AG04449 (cell line): ENCODE results near the gene FBXO10.
"Not testable (repeated sequence)": the region's sequence is repeated elsewhere in the genome, so short reads cannot be mapped to it uniquely, and the experiment has no call there.

Source experiments
- CTCF ChIA-PET: fragments of 350-600 bp; formaldehyde crosslinking; extraction: SDS; loops from one replicate; lab custom pipeline; 2021; ENCODE audit warnings: antibody characterized with exemption; lab: Yijun Ruan, JAX
- POLR2A ChIA-PET: fragments of 400-600, 350-600 bp; formaldehyde crosslinking; extraction: SDS; loops from one replicate; lab custom pipeline; 2020; ENCODE audit warnings: antibody characterized with exemption, inconsistent platforms; lab: Yijun Ruan, JAX
- DNase-seq: peaks from one replicate; pipeline ENCODE4 v3.0.0-alpha.2; 2010; ENCODE audit warnings: low read depth, low spot score
- H3K4me3 ChIP-seq: 2 replicates; pipeline ENCODE4 v1.5.1; 2011; ENCODE audit warnings: low read depth, mild to moderate bottlenecking, control low read depth, low read length
- CTCF ChIP-seq: IDR thresholded peaks from one replicate; pipeline ENCODE4 v1.5.1; 2011; ENCODE audit warnings: mild to moderate bottlenecking, moderate library complexity, low read length, control low read depth, inconsistent platforms; ENCODE audit not compliant: insufficient read depth; ENCODE audit errors: missing control alignments

The FBXO10 gene

GRCh38 chr9:37511016-37512010 is 64.9 kb downstream of the FBXO10 start:
- ChIA-PET CTCF (interaction anchor here (1.4 kb wide), 1 partner anchor 30 kb away, joined by 4 read pairs; no protein-coding TSS in a partner anchor), POLR2A (no interaction called here)
- no peak overlapping the region for H3K4me3 ChIP-seq
- peak; percentile 27 for TF ChIP-seq CTCF
- DNase-seq = no peak

- DNase-seq, POLR2A ChIA-PET, H3K4me3 ChIP-seq, CTCF ChIA-PET: not testable (repeated sequence)
These were observed 66.1 kb downstream of the FBXO10 start for GRCh38 chr9:37510053-37510452.

DNA sequence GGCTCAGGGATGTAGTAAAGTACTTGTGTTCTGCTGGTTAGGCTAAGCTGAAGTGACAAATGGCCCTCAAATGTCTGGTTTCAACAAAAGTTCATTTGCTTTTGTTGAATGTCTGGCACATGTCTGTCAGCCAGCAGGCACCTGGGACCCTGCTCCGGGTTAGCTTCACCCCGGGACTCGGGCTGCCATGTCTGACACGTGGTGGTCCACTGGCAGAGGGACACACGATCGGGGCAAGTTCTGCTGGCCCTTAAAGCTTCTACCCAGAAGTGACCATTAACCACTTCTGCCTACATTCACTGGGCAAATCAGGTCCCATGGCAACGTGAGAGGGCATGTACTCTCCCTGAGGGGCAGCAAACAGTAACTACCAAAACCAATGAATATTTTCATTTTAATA is 66.6 kb downstream of the FBXO10 start:
- no peak for DNase-seq
- H3K4me3 ChIP-seq = no peak overlapping the region
- TF ChIP-seq CTCF = no peak
- ChIA-PET POLR2A (interaction anchor here (0.7 kb wide), 1 partner anchor 83 kb away, joined by 3 read pairs; the partner anchor contains the start of gene TOMM5), CTCF (interaction anchor here (1.0 to 1.1 kb wide), 2 partner anchors 8 to 28 kb away, joined by 3 to 5 read pairs; no protein-coding TSS in a partner anchor)

- no peak for DNase-seq
- TF ChIP-seq CTCF = no peak
- ChIA-PET CTCF (interaction anchor here (1.0 to 1.1 kb wide), 2 partner anchors 9 to 28 kb away, joined by 3 to 5 read pairs; no protein-coding TSS in a partner anchor), POLR2A (no interaction called here)
- no peak overlapping the region for H3K4me3 ChIP-seq
These were observed 67.4 kb downstream of the FBXO10 start for GRCh38 chr9:37508834-37509206.

GRCh38 chr9:37508135-37508833 is 67.9 kb downstream of the FBXO10 start:
- no peak overlapping the region for H3K4me3 ChIP-seq
- TF ChIP-seq CTCF = no peak
- DNase-seq = no peak
- ChIA-PET POLR2A (no interaction called here), CTCF (interaction anchor here (1.0 to 1.1 kb wide), 2 partner anchors 9 to 27 kb away, joined by 3 to 5 read pairs; no protein-coding TSS in a partner anchor)

DNA sequence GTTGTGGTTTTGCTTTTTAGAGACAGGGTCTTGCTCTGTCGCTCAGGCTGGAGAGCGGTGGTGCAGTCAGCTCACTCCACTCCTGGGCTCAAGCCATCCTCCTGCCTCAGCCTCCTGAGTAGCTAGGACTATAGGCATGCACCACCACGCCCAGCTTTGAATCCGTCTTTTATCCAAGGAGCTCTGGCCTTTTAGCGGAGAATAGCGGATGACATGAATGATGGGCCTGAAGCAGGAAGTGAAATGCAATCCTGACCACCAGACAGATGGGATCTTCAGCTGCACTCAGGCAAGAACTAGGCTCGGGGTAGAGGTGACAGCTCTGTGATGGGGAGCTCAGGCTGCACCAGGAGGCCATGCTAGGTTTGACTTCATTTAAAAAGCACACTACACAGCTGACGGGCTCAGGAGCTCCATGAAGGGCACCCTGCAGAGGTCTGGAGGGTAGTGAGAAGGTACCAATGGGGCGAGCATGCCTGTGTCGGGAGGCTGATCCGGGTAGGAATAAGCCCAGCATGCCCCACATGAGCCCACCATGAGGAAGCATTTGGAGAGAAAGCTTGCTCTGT is 68.5 kb downstream of the FBXO10 start:
- no peak for TF ChIP-seq CTCF

More for the DNA sequence above, 68.5 kb downstream of the FBXO10 start:
- H3K4me3 ChIP-seq = no peak overlapping the region
- POLR2A ChIA-PET = no interaction called here
- no peak for DNase-seq
- CTCF ChIA-PET = no interaction called here
